NCI-H1694 treated with DMSO at 0.1 percent for 48 hours (cell line): ENCODE measurements around the gene SLC37A3.
"Not testable (repeated sequence)": the region's sequence is repeated elsewhere in the genome, so short reads cannot be mapped to it uniquely, and the experiment has no call there.

Experiments used
- DNase-seq: peaks from one replicate; lab custom pipeline; 2025; lab: John Stamatoyannopoulos, UW

The SLC37A3 gene

GRCh38 chr7:140397784-140398750, at the start of gene SLC37A3:
Gene SLC37A3 (minus strand): TSS chr7:140398530. CDS start chr7:140382526, 16,004 bp downstream.
- peak; percentile 44 for DNase-seq

DNA sequence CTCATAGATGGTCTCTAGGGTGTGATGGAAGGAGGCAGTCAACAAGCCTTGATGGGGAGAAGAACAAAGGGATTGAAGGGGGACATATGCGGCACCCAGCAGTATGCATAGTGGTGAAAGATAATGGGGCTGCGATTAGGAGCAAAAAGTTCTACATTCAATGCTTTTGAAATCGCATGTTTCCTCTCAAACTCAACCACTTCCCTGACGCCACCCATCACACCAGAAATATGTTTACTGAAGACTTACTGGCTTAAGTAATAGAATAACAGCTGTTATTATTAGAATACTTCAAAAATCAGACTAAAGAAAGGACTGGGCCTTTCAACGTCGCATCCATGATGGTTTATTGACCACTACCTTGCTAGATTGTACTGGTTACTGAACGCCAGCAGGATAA, 49.5 kb upstream of the SLC37A3 start:
- DNase-seq = no peak

DNA sequence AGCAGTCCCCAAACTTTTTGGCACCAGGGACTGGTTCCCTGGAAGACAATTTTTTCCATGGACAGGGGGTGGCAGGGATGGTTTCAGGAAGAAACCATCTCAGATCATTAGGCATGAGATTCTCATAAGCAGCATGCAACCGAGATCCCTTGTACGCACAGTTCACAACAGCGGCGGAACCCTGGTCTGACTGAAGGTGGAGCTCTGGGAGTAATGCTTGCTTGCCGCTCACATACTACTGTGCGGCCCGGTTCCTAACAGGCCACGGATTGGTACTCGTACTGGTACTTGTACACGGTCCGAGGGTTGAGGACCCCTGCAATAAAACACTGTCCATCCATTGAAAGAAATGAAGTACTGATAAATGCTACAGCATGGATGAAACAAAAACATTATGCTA, 48.1 kb upstream of the SLC37A3 start:
- DNase-seq = no peak

DNA sequence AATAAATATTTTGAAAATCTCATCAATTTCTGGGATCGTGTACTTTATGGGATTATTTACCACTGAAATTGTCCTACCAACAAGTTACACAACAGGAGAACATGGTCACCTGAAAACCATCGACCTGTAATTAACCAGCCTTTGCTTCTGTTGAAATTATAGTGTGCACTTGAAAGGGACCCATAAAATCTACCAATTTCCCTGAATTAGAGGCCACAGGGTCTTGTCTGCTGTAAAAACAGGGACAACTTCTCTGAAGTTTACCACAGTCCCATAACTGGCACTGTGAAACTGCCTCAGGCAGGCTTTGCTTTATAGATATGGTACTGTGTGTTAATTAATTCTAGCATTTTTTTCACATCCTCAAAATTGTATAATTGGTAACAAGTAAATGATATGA, 43.2 kb upstream of the SLC37A3 start:
- no peak for DNase-seq

DNA sequence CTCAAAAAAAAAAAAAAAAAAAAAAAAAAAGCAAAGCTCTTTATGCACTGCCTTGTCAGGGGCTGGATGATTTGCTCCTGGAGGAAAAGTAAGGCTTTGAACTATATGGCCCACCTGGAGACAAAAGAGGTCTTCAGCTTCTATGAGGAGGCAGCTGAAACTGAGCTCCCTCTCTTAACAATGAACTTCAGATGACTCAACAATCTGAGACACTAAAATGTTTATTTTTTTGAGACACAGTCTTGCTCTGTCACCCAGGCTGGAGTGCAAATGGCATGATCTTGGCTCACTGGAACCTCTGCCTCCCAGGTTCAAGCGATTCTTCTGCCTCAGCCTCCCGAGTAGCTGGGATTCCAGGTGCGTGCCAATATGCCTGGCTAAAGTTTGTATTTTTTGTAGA, 42.3 kb upstream of the SLC37A3 start:
- DNase-seq = no peak

GRCh38 chr7:140439359-140439758, 41.0 kb upstream of the SLC37A3 start:
- no peak for DNase-seq

DNA sequence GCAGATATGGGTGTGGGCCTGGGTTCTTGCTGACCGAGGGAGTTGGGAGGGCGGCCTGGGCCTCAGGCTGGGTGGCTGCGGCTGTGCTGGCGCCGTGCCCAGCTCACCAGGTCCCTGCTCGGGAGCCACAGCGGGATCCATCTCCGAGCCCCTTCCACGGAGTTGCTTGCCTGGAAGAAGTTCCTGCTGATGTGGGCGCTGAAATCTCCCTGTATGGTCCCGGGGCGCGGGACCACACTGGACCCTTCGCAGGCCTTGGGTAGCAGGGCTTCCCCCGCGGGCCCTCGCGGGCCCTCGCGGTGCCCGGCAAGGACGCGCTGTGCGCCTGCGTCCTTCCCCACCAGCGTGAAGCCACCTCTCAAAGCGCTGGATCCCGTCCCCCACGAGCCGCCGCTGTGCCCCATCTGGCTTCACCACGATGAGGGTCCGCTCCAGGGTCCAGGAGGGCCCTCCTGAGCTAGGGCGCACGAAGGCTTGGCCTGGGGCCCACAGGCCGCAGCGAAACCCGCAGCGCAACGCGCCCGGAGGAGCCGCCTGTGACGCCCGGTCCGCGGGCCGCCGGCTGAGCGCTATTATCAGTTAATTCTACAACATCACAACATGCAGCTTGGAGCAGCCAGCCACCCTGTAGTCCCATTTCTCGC, 37.0 kb upstream of the SLC37A3 start:
- no peak for DNase-seq

DNA sequence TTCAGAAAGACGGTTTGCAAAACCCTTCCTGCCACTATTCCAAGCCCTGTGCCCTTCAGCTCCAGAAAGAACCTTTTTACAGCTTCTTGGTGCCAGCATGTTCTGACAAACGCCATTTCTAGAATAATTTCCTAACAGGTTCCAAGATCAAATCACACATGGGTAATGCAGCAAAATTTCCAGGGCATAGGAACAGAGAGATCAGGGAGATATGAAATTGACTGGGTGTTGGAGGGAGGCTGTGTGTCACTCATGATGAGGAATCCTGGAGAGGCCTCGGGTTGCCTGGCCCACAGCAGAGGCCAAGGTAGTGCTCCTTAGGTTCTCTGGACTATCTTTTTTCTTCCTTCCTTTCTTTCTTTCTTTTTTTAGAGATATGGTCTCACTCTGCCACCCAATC, 35.1 kb upstream of the SLC37A3 start:
- DNase-seq = no peak

GRCh38 chr7:140426130-140426529, 27.8 kb upstream of the SLC37A3 start:
- no peak for DNase-seq

DNA sequence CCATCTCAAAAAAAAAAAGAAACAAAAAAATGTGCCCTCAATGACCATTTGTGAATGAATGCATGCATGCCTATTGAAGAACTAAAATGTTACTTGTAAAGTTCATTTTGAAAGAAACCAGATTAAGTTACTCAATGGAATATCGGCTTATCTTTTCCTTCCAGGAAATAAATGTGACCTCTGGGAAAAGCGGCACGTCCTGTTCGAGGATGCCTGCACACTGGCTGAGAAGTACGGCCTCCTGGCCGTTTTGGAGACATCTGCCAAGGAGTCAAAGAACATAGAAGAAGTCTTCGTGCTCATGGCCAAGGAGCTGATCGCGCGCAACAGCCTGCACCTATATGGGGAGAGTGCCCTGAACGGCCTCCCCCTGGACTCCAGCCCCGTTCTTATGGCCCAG, 27.4 kb upstream of the SLC37A3 start:
- no peak for DNase-seq

- no peak for DNase-seq
Measured at GRCh38 chr7:140423501-140423900, 25.2 kb upstream of the SLC37A3 start.

GRCh38 chr7:140421521-140421920, 23.2 kb upstream of the SLC37A3 start:
- DNase-seq = no peak

DNA sequence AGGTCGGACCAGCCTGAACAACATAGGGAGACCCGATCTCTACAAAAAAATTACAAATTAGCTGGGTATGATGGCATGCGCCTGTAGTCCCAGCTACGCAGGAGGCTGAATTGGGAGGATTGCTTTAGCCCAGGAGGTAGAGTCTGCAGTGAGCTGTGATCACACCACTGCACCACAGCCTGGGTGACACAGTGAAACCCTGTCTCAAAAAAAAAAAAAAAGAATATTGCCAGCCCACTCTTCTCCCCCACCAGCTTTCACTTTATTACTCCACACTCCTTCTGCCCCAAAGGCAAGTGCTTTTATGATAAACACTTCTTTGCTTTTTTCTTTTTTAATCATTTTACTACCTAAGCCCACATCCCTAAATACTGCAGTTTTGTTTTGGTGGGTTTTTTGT, 20.3 kb upstream of the SLC37A3 start:
- no peak for DNase-seq

GRCh38 chr7:140418156-140418472, 19.8 kb upstream of the SLC37A3 start:
- DNase-seq = not testable (repeated sequence)

- peak; percentile 57 for DNase-seq
Measured at GRCh38 chr7:140417456-140418155, 19.3 kb upstream of the SLC37A3 start.

DNA sequence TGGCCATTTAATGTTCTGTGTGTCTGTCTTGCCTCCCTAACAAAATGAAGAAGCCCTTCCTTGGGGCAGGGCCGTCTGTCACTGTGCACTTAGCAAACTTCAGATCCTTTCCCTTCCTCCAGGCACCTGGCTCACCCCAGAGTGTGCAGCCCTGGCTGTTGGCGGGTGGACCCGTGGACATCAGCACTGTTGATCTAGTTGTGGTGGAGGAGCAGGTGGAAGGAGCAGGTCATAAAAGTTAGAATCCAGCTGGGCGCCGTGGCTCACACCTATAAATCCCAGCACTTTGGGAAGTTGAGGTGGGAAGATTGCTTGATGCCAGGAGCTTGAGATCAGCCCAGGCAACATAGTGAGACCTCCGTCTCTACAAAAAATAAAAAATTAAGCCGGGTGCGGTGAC, 18.2 kb upstream of the SLC37A3 start:
- DNase-seq = no peak

DNA sequence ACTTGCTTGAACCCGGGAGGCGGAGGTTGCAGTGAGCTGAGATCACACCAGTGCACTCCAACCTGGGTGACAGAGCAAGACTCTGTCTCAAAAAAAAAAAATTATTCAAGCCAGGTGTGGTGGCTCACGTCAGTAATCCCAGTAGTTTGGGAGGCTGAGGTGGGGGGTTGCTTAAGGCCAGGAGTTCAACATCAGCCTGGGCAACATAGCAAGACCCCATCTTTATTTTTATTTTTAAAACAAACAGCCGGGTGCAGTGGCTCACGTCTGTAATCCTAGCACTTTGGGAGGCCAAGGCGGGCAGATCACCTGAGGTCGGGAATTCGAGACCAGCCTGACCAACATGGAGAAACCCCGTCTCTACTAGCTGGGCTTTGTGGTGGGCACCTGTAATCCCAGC, 17.5 kb upstream of the SLC37A3 start:
- not testable (repeated sequence) for DNase-seq

GRCh38 chr7:140415361-140415760, 17.0 kb upstream of the SLC37A3 start:
- no peak for DNase-seq

- DNase-seq = no peak
Measured at GRCh38 chr7:140404565-140405065, 6.3 kb upstream of the SLC37A3 start.

- DNase-seq = no peak
Measured at GRCh38 chr7:140403878-140404564, 5.7 kb upstream of the SLC37A3 start, which contains the start of gene RAB19. Gene RAB19 (plus strand): TSS chr7:140404058. CDS start chr7:140407647, 3,589 bp downstream.

DNA sequence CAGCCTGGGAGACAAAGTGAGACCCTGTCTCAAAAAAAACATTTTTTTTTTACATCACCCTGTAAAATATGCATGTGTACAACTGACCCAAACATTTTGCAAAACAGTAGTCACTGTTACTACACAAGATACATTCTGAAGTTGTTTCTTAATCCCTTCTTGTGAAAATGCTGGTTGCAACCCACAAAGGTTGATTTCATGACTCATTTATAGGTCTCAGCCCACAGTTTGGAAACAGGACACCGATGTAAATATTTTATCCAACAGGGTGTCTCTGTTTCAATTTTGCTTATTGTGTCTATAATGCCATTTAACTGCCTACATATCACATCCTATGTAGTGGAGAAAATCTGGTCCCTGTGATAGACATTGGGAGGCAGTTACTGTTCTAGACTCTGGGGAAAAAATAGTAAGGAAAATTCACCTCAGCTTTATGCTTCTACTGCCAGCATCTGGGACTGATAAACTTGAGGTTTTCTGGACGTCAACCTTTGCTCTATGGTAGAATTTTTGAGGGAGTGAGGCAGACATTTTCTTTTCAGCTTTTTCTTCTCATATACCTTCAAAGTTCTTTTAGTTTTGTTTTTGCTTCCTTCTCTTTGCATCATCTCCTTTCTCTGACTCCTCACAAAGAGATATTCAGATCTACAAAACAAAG, 4.0 kb upstream of the SLC37A3 start:
- no peak for DNase-seq
